Endothelial cell of umbilical vein (primary cell): ENCODE results near the gene NRCAM. TPM values are rescaled to one million over a fixed set of nuclear protein-coding genes. Genes with fewer than 3 reads are reported as not detected.

ENCODE experiments used
- BruUV-seq: library from RNA; stranded (reverse); fragments of 400-500 nt; replicated peaks from 2 replicates; lab custom pipeline; 2021; lab: Mats Ljungman, UMichigan
- CTCF ChIA-PET: fragments of 300-600, 350-600 bp; sonication (Branson Sonifier 250); formaldehyde crosslinking; loops from one replicate; lab custom pipeline; 2021; ENCODE audit warnings: antibody characterized with exemption, inconsistent platforms; lab: Charles Lee
- POLR2A ChIA-PET: fragments of 300-600, 350-600 bp; sonication (Branson Sonifier 250); formaldehyde crosslinking; loops from one replicate; lab custom pipeline; 2021; ENCODE audit warnings: antibody characterized with exemption, inconsistent platforms; lab: Charles Lee
- DNase-seq: peaks from one replicate; pipeline ENCODE4 v3.0.0-alpha.2; 2011; ENCODE audit warnings: low read depth, low spot score
- FAIRE-seq: peaks from 2 replicates; lab custom pipeline; 2011; peaks lifted over from hg19 to GRCh38; lab: Jason Lieb, UNC
- H2AFZ ChIP-seq: 2 replicates; pipeline ENCODE4 v1.6.0; 2012; ENCODE audit warnings: low read depth, low read length, control low read depth, inconsistent platforms
- H3K27ac ChIP-seq: 2 replicates; pipeline ENCODE4 v1.5.1; 2011; ENCODE audit warnings: low read depth, mild to moderate bottlenecking, control low read depth, low read length, moderate library complexity; ENCODE audit not compliant: insufficient read depth
- H3K27me3 ChIP-seq, 2 experiments: 2 replicates each; pipeline versions ENCODE4 v1.6.0 to v1.6.1; 2011; ENCODE audit warnings: low read length in 2 of 2, mixed read lengths in 1 of 2; ENCODE audit not compliant: control insufficient read depth in 2 of 2, insufficient read depth in 2 of 2
- H3K36me3 ChIP-seq, 2 experiments: 2 replicates in 1 of 2; 3 replicates in 1 of 2; pipeline ENCODE4 v1.5.1; 2011; ENCODE audit warnings: low read length in 2 of 2, mild to moderate bottlenecking in 1 of 2, moderate library complexity in 1 of 2; ENCODE audit not compliant: control insufficient read depth in 2 of 2, insufficient read depth in 2 of 2; ENCODE audit errors: extremely low read depth in 1 of 2
- H3K4me1 ChIP-seq: 3 replicates; pipeline ENCODE4 v1.5.1; 2011; ENCODE audit warnings: mild to moderate bottlenecking, low read length; ENCODE audit not compliant: control insufficient read depth, insufficient read depth; ENCODE audit errors: extremely low read depth
- H3K4me2 ChIP-seq: 2 replicates; pipeline ENCODE4 v1.6.1; 2011; ENCODE audit warnings: low read length, control low read depth, mixed read lengths; ENCODE audit not compliant: insufficient read depth
- H3K4me3 ChIP-seq, 3 experiments: fragments of 200-600 bp in 1 of 3; sonication (generic), shearing (Covaris generic) in 1 of 3; replicated peaks in 1 of 3; 2 replicates each; pipeline ENCODE4 v1.5.1; 2011 to 2016; ENCODE audit warnings: control low read depth in 3 of 3, low read length in 3 of 3, mild to moderate bottlenecking in 2 of 3, inconsistent platforms in 1 of 3, low read depth in 1 of 3, moderate library complexity in 1 of 3; ENCODE audit not compliant: insufficient read depth in 1 of 3
- H3K79me2 ChIP-seq: 2 replicates; pipeline ENCODE4 v1.6.0; 2012; ENCODE audit warnings: low read length, inconsistent platforms; ENCODE audit not compliant: control insufficient read depth, insufficient read depth
- H3K9ac ChIP-seq: replicated peaks from 2 replicates; pipeline ENCODE3; 2011; ENCODE audit warnings: low read length, control low read depth; ENCODE audit not compliant: insufficient read depth; ENCODE audit errors: extremely low read depth
- H3K9me1 ChIP-seq: replicated peaks from 3 replicates; pipeline ENCODE4 v1.6.0; 2011; ENCODE audit warnings: mild to moderate bottlenecking, low read length; ENCODE audit not compliant: control insufficient read depth, insufficient read depth; ENCODE audit errors: extremely low read depth
- H3K9me3 ChIP-seq: replicated peaks from 2 replicates; pipeline ENCODE4 v1.5.1; 2012; ENCODE audit warnings: low read length, inconsistent platforms; ENCODE audit not compliant: control insufficient read depth, insufficient read depth
- H4K20me1 ChIP-seq: replicated peaks from 2 replicates; pipeline ENCODE3; 2011; ENCODE audit warnings: mild to moderate bottlenecking, low read length; ENCODE audit not compliant: control insufficient read depth, insufficient read depth; ENCODE audit errors: extremely low read depth
- FOS ChIP-seq: IDR thresholded peaks from 2 replicates; pipeline ENCODE4 v1.6.1; 2011; ENCODE audit warnings: mild to moderate bottlenecking, low read length, moderate library complexity, borderline replicate concordance; ENCODE audit not compliant: insufficient read depth
- GATA2 ChIP-seq: IDR thresholded peaks from 2 replicates; pipeline ENCODE4 v1.7.0; 2011; ENCODE audit warnings: low read depth, mild to moderate bottlenecking, moderate library complexity, mixed read lengths, low read length; ENCODE audit not compliant: insufficient read length, insufficient read depth
- JUN ChIP-seq: IDR thresholded peaks from 2 replicates; pipeline ENCODE4 v1.6.1; 2011; ENCODE audit warnings: borderline replicate concordance, low read depth; ENCODE audit not compliant: insufficient read length, insufficient read depth
- MYC ChIP-seq: IDR thresholded peaks from one replicate; pipeline ENCODE4 v1.6.1; 2011; ENCODE audit warnings: mild to moderate bottlenecking, low read depth, low read length
- POLR2A ChIP-seq: IDR thresholded peaks from 2 replicates; pipeline ENCODE4 v1.6.1; 2012; ENCODE audit warnings: low read depth, mild to moderate bottlenecking, control low read depth, low read length
- dilution Hi-C: fragments of 300-500 bp; cut with MboI; formaldehyde crosslinking; loops from one replicate; pipeline ENCODE4 v1.15.0; 2019; ENCODE audit warnings: low sequenced_read_pairs; ENCODE audit not compliant: extremely low pct_ligation_motif_present
- intact Hi-C: fragments of 100-400 bp; cut with micrococcal nuclease; formaldehyde crosslinking; loops from one replicate; pipeline ENCODE4 v1.10.0; 2022
- polyA plus RNA-seq, 4 experiments: library from polyadenylated mRNA; depleted of rRNA in 3 of 4; stranded (reverse) in 3 of 4; unstranded in 1 of 4; fragments of >200 nt; gene quantifications; 2 replicates each; pipeline versions ENCODE4 v1.2.1 to v1.2.3, GENCODE V29; 2011 to 2012; ENCODE audit warnings: missing spikeins in 1 of 4
- total RNA-seq: library from RNA; stranded (reverse); gene quantifications from 2 replicates; pipeline ENCODE4 v1.2.3, GENCODE V29; 2021
- TF ChIP-seq, protein P1 (sequence below), 2 donors: IDR thresholded peaks; 1 replicate in 1 of 2; 2 replicates in 1 of 2; pipeline ENCODE4 v1.5.1; 2011; ENCODE audit warnings: low read length in 2 of 2, mild to moderate bottlenecking in 2 of 2, moderate library complexity in 2 of 2, control low read depth in 1 of 2, inconsistent platforms in 1 of 2, low read depth in 1 of 2; ENCODE audit not compliant: insufficient read depth in 1 of 2; ENCODE audit errors: extremely low read depth in 1 of 2

The NRCAM gene
- total and polyA plus RNA-seq, 2 donors (not counting 3 experiments of a cell fraction or from before 2014, with no cell fraction given): 26.0 to 47.6 TPM

DNA sequence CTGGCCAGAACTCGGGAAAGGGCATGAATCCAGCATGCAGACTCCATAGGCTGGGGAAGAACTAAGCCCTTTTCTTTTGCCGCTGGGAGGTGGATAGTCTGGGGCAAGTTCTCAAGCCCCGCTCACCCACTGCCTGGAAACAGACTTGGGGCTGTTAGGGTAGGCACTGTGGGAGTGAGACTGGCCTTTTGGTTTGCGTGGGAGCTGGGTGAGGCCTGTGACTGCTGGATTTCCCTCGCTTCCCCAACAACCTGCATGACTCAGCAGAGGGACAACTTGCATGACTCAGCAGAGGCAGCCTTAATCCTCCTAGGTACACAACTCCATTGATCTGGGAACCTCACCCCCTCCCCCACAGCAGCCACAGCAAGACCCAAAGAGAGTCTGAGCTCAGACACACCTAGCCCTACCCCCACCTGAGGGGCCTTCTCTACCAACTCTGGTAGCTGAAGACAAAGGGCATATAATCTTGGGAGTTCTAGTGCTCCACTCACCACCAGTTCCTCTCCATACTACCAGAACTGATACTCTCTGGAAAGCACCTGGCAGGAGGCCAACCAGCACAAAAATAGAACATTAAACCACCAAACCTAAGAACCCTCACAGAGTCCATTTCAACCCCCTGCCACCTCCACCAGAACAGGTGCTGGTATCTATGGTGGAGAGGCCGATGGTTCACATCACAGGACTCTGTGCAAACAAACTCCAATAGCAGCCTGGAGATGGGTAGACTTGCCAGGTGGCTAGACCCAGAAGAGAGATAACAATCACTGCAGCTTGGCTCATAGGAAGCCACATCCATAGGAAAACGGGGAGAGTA lies 244.6 kb downstream of the NRCAM start:
- FAIRE-seq: peak; percentile 92
- CTCF ChIA-PET: interaction anchor here (1.0 to 1.4 kb wide), 3 partner anchors 10 to 286 kb away, joined by 3 to 4 read pairs (median 3); no protein-coding TSS in a partner anchor
- no peaks in the 10 kb centered on the region for H3K9me3 ChIP-seq
- dilution Hi-C loops: no loop called here
- TSS peak; percentile 40 for BruUV-seq
- POLR2A ChIA-PET: interaction anchor here (1.2 kb wide), 1 partner anchor 11 kb away, joined by 3 read pairs; no protein-coding TSS in a partner anchor
- peak; percentile 73 for DNase-seq
- peaks cover 14% of the 10 kb centered on the region for H3K4me1 ChIP-seq
- H3K27me3 ChIP-seq: no peaks in the 10 kb centered on the region
- H3K79me2 ChIP-seq: no peaks in the 10 kb centered on the region
- H3K9ac ChIP-seq: peak overlapping the region; percentile 5
- H3K27ac ChIP-seq: peak overlapping the region; percentile 76
- no peaks in the 10 kb centered on the region for H4K20me1 ChIP-seq
- no peak overlapping the region for H3K4me3 ChIP-seq
- TF ChIP-seq FOS: peak; percentile 13
- TF ChIP-seq POLR2A: no peak
- TF ChIP-seq, protein P1, sequence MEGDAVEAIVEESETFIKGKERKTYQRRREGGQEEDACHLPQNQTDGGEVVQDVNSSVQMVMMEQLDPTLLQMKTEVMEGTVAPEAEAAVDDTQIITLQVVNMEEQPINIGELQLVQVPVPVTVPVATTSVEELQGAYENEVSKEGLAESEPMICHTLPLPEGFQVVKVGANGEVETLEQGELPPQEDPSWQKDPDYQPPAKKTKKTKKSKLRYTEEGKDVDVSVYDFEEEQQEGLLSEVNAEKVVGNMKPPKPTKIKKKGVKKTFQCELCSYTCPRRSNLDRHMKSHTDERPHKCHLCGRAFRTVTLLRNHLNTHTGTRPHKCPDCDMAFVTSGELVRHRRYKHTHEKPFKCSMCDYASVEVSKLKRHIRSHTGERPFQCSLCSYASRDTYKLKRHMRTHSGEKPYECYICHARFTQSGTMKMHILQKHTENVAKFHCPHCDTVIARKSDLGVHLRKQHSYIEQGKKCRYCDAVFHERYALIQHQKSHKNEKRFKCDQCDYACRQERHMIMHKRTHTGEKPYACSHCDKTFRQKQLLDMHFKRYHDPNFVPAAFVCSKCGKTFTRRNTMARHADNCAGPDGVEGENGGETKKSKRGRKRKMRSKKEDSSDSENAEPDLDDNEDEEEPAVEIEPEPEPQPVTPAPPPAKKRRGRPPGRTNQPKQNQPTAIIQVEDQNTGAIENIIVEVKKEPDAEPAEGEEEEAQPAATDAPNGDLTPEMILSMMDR (IDR thresholded peaks at IDR 0.05; ENCODE audit: extremely low read depth in 1 of 2, insufficient read depth in 1 of 2, low read depth in 1 of 2, low read length in 2 of 2): no peak
- TF ChIP-seq GATA2: peak; percentile 69
- TF ChIP-seq JUN: peak; percentile 57
- TF ChIP-seq MYC: no peak
- peak overlapping the region; percentile 28 for H3K4me2 ChIP-seq
- intact Hi-C loops: no loop called here
- H3K9me1 ChIP-seq: no peaks in the 10 kb centered on the region
- no peak overlapping the region for H2AFZ ChIP-seq
- peaks cover 0 to 2% of the 10 kb centered on the region in 2 experiments for H3K36me3 ChIP-seq
